HG03460 (cell line): ENCODE results near the gene CDY1.
"Not testable (repeated sequence)": the region's sequence is repeated elsewhere in the genome, so short reads cannot be mapped to it uniquely, and the experiment has no call there.

Source experiments
- ATAC-seq: cut with Tn5 transposase; IDR thresholded peaks from one replicate; pipeline ENCODE4 v1.9.1; 2021; ENCODE audit not compliant: unreplicated experiment

The CDY1 gene

GRCh38 chrY:25621817-25622216 lies at the start of gene CDY1:
Gene CDY1, plus strand, starts transcription at chrY:25622117. Its CDS starts 326 bp downstream, at chrY:25622443.
- not testable (repeated sequence) for ATAC-seq

- ATAC-seq, result not testable (repeated sequence)
Measured at GRCh38 chrY:25593336-25593735, 28.6 kb upstream of the CDY1 start.

GRCh38 chrY:25620209-25620608 lies 1.7 kb upstream of the CDY1 start:
- ATAC-seq, result not testable (repeated sequence)

GRCh38 chrY:25626524-25626923 lies 4.6 kb downstream of the CDY1 start:
- ATAC-seq, result not testable (repeated sequence)

- ATAC-seq, result not testable (repeated sequence)
Measured at GRCh38 chrY:25630383-25631112, 8.6 kb downstream of the CDY1 start.

- ATAC-seq, result not testable (repeated sequence)
Measured at GRCh38 chrY:25639852-25640251, 17.9 kb downstream of the CDY1 start.

GRCh38 chrY:25643024-25643915 lies 21.4 kb downstream of the CDY1 start:
- not testable (repeated sequence) for ATAC-seq
